ENCODE results near the gene MRRF. TPM values are rescaled to one million over a fixed set of nuclear protein-coding genes. Genes with fewer than 3 reads are reported as not detected.

The MRRF gene
- total and polyA plus RNA-seq, 8 donors = 7.1 to 98.6 (median 26.4) TPM

- 46 to 56% (median 50%) methylated on average over 6 of the region's 6 CpGs for WGBS, 5 donors
- TF ChIP-seq EP300 (IDR thresholded peaks at IDR 0.05) (no peak), POLR2A (IDR thresholded peaks at IDR 0.05) (no peak), POLR2AphosphoS5 (IDR thresholded peaks at IDR 0.05) (no peak), CTCF (IDR thresholded peaks at IDR 0.05) (no peak)
Measured at GRCh38 chr9:122332083-122332482, 67.4 kb downstream of the MRRF start.

GRCh38 chr9:122332644-122333043 lies 68.0 kb downstream of the MRRF start:
- Histone ChIP-seq H3K4me3 (no peak overlapping the region), H3K36me3 (peaks cover 0 to 15% (median 3%) of the 10 kb centered on the region in 4 donors), H3K27ac (no peak overlapping the region), H3K9me3 (no peaks in the 10 kb centered on the region), H3K27me3 (peaks cover 0 to 10% (median 4%) of the 10 kb centered on the region in 3 donors), H3K4me1 (peaks cover 0 to 4% (median 3%) of the 10 kb centered on the region in 4 donors)
- TF ChIP-seq CTCF (IDR thresholded peaks at IDR 0.05) = no peak
- no peak for TF ChIP-seq POLR2AphosphoS5 (IDR thresholded peaks at IDR 0.05)
- TF ChIP-seq EP300 (IDR thresholded peaks at IDR 0.05) = no peak
- TF ChIP-seq POLR2A (IDR thresholded peaks at IDR 0.05) = no peak
- intact Hi-C loops (cut with DNase I; ENCODE audit: low total_unique reads) = no loop called here
- WGBS, 5 donors = 60 to 74% (median 63%) methylated on average over 7 of the region's 7 CpGs
- no peak for DNase-seq

More at GRCh38 chr9:122332083-122332482, 67.4 kb downstream of the MRRF start:
- no peak overlapping the region for H3K4me3 ChIP-seq
- H3K27ac ChIP-seq = no peak overlapping the region
- intact Hi-C loops (cut with DNase I; ENCODE audit: low total_unique reads) = no loop called here
- peaks cover 0 to 6% (median 0%) of the 10 kb centered on the region in 3 donors for H3K27me3 ChIP-seq
- DNase-seq = peak in 1 of 2 donors; percentile 50
- peaks cover 0 to 18% (median 3%) of the 10 kb centered on the region in 4 donors for H3K36me3 ChIP-seq
- H3K9me3 ChIP-seq = no peaks in the 10 kb centered on the region
- H3K4me1 ChIP-seq = peaks cover 0 to 4% (median 3%) of the 10 kb centered on the region in 4 donors

- peaks cover 0 to 4% (median 3%) of the 10 kb centered on the region in 4 donors for H3K4me1 ChIP-seq
- no peak for TF ChIP-seq CTCF (IDR thresholded peaks at IDR 0.05)
- TF ChIP-seq POLR2AphosphoS5 (IDR thresholded peaks at IDR 0.05) = no peak
- TF ChIP-seq POLR2A (IDR thresholded peaks at IDR 0.05) = no peak
- no peak for TF ChIP-seq EP300 (IDR thresholded peaks at IDR 0.05)
- H3K36me3 ChIP-seq = peaks cover 0 to 10% (median 3%) of the 10 kb centered on the region in 4 donors
- intact Hi-C loops (cut with DNase I; ENCODE audit: low total_unique reads) = no loop called here
- WGBS, 5 donors = 55 to 75% (median 71%) methylated on average over 7 to 10 of the region's 10 CpGs
- no peak overlapping the region for H3K27ac ChIP-seq
- H3K9me3 ChIP-seq = no peaks in the 10 kb centered on the region
- DNase-seq = no peak
- no peak overlapping the region for H3K4me3 ChIP-seq
- peaks cover 0 to 10% (median 7%) of the 10 kb centered on the region in 3 donors for H3K27me3 ChIP-seq
Measured at GRCh38 chr9:122333169-122333808, 68.6 kb downstream of the MRRF start.

GRCh38 chr9:122334916-122335315 lies 70.2 kb downstream of the MRRF start:
- H3K27ac ChIP-seq = no peak overlapping the region
- H3K4me1 ChIP-seq = peaks cover 0 to 4% (median 2%) of the 10 kb centered on the region in 4 donors
- H3K36me3 ChIP-seq = peaks cover 0 to 3% (median 0%) of the 10 kb centered on the region in 4 donors
- H3K27me3 ChIP-seq = peaks cover 0 to 18% (median 7%) of the 10 kb centered on the region in 3 donors
- no peaks in the 10 kb centered on the region for H3K9me3 ChIP-seq
- no peak for DNase-seq
- TF ChIP-seq EP300 (IDR thresholded peaks at IDR 0.05) = no peak
- no peak for TF ChIP-seq CTCF (IDR thresholded peaks at IDR 0.05)
- TF ChIP-seq POLR2A (IDR thresholded peaks at IDR 0.05) = no peak
- TF ChIP-seq POLR2AphosphoS5 (IDR thresholded peaks at IDR 0.05) = no peak
- WGBS, 5 donors = 78 to 90% (median 80%) methylated on average over 4 of the region's 4 CpGs
- H3K4me3 ChIP-seq = no peak overlapping the region
- intact Hi-C loops (cut with DNase I; ENCODE audit: low total_unique reads) = no loop called here

Data from stomach (tissue), 9 donors.